GM18907 (cell line): ENCODE results near the gene DDN.

Experiments
- ATAC-seq: cut with Tn5 transposase; IDR thresholded peaks from one replicate; pipeline ENCODE4 v1.9.1; 2021; ENCODE audit warnings: mild to moderate bottlenecking, moderate library complexity; ENCODE audit not compliant: unreplicated experiment

The DDN gene

DNA sequence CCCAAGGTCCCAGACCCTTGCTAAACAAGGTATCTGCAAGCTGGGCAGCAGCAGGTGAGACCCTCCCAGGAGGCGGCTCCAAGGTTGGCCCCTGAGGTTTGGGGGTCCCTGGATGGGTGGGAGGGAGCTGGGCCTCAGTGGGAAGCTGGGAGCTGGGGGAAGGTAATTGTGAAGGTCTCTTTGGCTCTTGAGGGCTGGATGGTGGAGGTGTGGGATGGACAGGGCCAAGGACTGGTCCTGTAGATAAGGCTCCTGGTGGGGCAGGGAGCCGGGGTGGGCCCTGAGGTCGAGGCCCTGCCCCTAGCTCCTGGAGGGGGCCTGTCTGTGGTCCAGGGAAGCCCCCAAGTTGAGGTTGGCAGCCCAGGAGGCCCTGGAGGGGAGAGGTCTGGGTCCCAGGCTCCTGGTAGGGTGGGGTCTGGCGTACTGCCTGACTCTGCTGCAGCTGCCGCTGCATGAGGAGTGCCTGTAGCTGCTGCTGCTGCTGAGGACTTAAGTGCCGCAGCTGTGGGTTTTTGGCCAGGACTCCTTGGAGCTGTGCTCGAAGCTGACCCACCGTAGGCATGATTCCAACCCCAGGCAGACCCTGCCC, 32.5 kb upstream of the DDN start:
- ATAC-seq, result no peak

DNA sequence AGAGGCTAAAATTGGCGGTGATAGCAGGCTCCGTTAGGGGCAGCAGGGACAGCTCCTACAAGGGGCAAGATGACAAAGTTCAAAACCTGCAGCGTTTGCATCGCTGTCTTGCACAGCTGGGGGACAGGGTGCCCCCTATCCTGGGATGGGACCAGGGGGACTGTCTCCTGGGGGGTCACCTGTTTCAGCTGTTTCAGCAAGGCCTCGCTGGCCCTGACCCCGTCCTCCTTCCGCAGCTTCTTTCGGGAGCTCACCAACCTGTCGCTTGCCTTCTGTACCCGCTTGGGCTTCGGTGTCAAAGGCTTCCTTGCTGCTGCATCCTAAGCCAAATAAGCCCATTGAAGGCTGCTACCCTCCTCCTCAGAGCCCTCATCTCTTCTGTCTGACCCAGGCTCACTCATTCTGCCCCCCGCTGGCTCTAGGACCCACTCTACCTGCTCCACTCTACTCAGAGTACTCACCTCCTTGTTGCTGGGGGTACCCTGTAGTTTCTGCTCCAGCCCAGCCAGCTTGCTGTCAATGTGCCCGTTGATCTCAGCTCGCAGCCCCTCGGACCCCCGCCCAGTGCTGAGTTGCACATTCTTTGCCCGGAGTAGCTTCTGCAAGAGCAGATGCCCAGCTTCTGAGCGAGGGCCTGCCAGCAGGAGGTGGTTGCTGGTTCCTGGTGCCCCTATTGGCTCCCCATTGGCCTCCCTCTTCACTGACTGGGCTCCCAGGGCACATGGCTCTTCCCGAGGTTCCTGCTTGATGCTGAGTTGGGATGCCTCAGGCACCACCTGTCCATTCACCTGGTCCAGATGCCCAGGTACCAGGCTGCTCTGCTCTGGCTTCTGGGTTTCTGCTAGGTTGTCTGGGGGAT, 31.8 kb upstream of the DDN start:
- ATAC-seq, result no peak

DNA sequence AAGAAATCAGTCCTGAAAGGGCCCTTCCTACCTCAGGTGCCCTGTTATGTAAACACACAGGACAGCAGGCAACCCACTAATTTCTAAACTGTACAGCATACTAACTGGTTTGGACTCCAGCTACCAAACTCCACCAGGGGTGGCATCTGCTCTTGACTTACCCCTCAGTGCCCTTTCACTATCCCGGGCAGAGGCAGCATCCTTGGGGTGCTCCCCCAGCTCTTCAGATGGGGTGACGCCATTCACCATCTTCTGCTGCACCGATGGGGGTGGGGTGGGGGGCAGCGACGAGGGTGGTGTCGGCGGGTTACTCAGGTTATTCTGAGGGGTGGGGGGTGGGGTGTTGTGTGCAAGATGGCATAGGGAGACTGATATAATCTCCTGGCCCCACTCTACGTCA, 30.9 kb upstream of the DDN start:
- ATAC-seq, result no peak

DNA sequence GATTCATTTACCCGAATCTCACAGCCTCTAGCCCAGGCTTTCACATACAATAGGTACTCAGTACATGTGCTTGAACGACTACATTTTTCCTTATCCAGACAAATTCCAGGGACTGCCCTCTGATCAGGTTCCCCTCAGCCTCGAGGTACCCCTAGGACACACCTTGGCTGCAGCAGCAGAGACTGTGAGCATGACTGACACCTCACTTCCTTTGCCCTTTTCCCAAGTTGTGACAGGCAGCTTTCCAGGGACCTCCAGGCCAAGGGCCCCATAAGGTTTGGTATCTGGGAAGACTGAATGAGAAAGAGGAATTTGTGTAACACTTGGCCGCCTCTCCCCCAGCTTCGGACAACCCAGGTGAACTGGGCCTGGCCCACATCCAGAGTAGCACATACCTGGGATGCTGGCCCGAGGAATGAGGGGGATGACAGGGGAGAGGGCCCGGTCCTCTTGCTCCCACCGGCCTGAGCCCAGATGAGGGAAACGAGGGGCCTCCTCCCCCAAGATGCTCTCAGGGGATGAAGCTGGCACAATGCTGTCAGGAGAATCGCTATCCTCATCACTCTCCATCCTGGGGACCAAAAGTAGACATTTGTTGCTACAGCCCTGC, 29.6 kb upstream of the DDN start:
- ATAC-seq, result no peak

DNA sequence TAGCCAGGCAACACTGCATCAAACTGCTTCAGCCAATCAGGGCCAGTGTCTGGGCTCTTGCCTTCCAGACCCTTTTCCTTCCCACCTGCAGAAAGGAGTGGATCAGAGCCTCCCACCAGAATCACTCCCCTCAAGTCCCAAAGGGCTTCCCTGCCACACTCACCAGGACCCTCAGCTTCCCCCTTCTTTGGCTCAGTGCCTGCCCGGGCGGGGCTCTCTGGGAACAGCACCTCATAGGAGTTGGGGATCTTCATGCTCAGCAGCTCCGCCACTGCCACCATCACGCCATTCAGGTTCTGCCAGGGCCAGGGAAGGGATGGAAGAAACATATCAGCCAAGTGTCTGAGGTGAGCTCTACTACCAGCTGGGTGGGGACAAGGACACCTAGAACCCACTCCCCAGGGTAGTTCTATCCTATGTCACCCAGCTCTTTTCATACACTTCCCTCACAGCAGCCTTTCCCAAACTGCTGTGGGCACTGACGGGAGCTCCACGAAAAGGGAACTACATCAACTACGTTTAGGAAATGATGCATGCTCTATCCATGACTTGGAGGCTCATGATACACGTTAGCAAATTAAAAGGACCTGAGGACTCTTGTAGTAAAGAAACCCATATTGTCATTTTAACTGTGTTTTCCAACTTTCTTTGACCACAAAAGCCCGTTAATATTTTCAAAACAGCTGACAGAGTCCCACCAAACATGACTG, 28.8 kb upstream of the DDN start:
- ATAC-seq, result no peak

DNA sequence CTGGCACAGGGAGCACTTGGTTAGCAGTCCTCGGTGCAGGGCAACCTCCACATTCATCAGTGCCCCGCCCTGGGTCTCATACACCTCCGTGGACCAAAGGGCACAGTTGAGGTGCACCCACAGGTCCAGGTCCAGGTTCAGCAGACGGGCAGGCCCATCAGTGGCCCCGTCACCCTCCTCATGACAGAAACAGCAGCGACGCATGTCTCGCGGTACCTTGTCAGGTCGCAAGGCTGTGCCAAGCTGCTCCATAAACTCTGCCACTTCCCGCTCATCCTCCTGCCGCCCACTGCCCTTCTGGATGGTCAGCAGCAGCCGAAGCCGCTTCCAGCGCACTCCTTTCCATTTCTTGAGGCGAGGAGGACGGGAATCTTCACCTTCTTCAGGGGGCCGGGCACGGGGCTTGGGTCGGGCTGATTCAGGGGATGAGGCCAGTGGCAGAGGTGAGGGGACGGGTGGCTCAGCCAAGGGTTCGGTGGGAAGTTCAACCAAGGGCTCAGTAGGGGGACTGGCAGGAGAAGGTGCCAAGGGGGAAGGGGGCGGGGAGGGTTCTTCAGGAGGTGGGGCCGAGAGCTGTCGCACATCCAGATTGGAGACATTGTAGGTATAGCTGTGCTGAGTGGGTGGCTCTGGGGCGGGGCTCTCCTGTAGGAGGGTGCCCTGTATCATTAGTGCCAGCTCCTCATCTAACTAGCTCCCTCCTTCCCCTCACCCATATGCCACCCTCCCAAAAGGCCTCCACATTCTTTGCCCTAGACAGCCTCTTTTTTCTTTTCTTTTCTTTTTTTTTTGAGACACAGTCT, 27.7 kb upstream of the DDN start:
- ATAC-seq, result no peak

DNA sequence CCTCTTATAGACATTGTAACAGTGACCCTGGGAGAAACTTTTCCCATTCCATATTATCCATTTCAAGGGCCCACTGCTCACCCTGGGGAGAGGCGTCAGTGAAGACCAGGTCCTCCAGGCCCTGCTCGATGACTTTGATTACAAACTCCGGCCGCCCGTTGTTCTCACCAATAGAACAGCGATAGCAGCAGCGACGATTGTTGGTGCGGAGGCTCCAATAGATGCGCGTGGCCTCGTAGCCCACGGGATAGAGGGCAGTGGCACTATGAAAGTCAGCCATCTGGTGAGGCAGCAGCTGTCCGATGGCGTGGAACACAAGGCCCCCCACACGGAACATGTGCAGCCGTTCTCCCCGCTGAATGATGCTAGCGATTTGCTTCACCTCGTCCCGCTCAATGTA, 26.9 kb upstream of the DDN start:
- no peak for ATAC-seq

DNA sequence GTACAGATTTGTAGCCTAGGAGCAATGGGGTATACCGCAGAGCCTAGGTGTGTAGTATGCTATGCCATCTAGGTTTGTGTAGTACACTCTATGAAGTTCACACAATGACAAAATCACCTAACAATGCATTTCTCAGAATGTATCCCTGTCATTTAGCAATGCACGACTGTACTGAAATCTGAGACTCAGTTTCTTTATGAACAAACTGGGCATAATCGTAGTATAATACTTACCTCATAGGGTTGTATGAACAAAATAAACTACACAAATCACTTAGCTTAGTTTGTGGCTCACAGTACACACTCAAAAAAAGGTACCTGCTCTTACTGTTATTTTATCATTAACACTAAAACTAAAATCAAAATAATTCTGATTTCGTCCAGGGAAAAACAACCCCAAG, 26.3 kb upstream of the DDN start:
- no peak for ATAC-seq

DNA sequence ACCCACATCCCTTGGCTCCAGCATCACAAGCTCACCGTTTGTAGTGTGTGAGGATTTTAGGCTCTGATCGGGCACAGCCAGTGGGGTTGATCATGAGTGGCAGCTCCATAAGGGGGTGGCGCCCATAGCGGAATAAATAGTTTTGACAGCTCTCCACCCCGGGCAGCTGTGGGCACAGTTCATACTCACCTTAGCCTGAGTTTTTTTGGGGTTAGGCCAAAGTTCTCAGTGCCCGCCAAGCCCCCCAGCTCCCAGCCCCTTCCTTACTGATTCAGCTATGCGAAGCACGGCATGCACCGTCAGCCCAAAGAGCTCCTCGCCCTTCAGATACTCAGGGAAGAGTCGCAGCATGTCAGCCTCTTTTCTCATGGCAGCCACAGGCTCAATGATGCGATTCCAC, 25.4 kb upstream of the DDN start:
- ATAC-seq, result no peak

DNA sequence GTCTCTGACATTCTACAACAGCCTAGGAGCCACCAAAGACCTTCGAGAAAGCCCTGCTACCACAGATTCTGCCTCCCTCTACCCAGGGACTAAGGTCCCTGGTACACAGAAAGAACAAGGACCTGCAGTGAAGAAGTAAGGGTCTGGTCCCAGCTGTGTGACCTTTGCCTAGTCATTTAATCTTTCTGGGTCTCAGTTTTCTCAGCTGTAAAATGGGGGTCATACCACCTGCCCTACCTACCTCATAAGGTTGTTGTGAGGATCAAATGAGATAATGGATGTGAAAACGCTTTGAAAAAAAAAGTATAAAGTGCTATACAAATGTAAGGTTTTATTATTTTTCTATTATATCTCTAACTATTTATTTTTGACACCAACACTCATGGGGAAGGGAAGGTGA, 24.6 kb upstream of the DDN start:
- ATAC-seq, result no peak

DNA sequence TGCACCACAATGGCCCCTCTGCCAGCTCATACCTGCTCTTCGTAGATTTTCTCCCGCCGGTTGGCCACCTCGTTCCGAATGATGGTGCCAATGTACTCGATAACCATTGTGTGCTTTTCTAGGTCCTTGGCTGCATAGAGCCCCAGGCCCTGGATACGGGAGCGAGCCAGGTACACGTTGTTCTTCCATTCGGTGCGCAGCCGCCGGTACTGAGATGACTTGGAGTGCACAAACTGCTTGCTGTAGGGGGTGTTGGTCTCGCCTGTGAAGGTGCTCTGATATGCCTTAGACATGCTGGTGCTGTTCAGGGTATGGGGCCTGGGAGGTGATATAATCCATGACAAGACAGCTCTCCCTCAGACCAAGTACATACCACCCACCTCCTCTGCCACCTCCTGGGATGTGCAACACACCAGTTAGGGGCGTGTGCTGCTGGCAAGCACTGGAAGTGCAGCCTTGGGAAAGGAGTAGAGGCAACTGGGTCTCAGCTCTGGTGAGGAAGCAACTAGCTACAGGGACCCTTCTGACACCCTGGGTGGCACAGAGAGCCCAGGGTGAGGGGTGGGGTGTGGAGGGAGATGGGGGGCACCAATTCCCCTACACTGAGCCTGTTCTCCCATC, 23.5 kb upstream of the DDN start:
- no peak for ATAC-seq

DNA sequence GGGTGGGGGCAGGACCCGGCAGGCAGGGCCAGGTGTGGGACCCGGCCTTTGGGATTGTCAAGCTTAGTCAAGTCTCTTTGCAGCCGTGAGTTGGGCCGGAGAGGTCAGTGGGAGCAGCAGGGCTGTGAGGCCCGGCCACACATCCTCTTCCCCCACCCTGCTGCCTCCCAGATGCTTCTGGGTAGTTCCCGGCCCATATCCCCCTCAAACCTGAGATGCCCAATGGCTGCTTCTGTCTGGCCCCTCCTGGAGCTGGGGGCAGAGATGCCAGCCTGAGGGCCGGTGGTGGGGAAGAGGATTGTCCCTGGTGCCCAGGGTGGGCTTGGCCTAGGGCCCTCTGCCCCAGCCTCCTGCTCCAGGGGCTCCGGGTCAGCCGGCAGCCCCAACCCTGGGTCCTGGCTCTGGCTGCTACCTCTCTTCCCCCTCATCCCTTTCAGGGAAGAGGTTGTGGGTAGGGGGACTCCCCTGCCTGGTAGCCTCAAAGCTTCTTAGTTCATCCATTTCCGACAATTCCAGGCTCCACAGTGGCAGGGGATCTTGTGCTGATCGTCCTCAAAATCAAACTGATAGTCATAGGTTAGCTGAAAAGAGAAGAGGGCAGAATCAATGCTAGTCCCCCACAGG, 22.2 kb upstream of the DDN start:
- no peak for ATAC-seq

DNA sequence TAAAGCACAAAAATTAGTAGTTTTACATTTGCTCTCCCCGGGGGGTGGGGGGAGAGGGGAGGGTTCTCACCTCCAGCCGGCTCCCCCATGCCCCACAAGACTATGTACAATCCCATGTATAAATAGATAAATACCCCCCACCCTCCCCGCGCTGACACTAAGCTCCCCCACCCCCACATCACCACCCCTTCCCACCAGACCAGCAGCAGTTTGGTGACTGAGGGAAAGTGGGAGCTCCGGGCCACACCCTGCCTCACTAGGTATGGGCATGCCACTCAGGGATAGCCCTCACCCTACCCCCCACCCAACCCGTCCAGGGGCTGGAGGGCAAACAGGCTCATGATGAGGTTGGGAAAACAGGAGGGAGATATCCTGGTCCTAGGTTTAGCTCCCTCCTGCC, 21.3 kb upstream of the DDN start:
- ATAC-seq, result no peak

DNA sequence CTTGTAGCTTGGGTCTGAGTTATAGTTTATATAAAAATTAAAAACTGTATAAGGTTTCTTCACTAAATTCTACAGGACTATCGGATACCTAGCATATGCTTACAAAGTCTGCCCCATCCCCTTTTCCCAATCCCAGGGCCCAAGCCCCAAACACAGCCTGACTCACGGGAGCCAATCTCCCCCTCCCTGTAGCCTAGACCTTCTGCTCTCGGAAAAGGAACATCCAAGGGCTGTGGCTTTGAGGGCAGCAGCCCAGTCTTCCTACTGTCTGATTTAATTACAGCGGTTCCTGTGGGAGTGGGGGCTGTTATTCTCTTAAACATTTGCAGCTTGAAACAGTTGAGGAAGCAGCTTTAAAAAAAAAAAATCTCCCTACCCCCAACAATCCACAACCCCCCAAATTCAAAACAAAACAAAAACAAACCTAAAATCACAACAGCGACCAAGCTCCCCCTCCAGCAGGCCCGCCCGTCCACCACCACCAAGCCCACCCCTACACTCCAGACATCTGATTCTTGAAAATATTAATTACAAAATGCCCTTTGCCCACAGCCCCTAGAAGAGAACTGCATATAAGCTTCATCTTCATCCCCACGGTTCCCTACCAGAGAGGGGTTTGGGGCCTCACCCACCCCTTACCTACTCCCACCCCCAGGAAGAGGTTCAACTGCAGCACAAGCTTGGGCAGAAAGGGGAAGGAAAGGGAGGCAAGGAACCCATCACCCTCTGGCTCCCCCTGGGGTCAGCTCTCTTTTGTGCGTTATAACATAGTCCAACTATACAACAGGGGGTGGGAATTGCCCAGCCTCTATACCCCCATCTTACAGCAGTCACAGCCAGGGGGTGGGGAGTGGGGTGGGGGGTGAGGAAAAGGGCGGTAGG, 20.5 kb upstream of the DDN start:
- no peak for ATAC-seq

DNA sequence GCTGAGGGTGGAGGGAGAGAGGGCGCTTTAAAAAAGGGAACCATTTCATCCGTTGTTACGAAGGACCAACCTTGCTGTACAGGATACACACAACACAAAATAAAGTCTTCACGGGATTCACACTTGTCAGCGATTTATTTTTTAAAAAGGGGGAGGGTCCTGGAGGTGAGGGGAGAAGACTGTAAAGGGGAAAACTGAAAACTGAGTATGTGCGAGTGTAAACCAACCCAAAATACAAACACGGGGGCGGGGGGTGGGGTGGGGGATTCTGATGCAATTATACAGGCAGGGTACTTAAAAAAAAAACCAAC, 19.9 kb upstream of the DDN start:
- ATAC-seq, result peak; percentile 23

DNA sequence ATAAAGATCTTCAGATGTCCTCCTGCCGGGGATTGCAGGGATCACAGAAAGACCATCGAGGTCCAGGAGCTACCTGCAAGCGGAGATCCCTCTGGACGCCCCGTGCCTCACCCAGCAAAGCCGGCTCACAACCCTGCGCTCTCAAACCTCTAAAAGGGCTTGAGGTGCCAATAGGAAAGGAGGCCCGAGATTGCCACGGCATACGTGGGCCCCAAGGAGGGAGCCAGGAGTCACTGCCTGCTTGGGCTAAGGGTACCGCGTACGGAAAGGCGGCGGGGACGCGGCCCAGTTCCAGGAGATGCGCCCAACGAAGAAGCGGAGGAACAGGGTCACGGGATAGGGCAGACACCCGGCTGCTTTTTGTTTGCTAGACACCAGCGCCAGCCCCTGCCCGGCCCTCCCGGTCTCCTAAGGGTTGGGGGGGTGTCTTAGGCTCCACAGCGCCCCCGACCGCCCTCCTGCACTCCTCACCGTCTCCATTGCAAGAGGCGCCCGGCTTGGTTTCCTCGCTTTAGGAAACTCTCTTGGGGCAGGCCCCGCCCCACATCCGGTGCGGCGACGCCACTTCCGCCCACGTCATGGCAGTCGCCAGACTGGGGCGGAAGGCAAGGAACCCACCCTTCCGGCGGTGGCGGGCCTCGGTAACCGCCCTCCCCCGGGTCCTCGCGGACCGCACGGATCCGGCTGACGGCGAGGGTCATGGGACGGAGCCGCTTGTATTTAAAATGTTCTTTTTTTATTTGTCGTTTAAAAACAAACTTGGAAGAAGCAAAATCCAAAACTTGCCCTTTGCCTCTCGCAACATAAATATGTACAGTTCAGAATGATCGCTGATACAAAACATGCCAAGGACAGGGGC, 19.3 kb upstream of the DDN start, which contains the start of gene PRKAG1:
Gene PRKAG1 (minus strand): TSS at position 516 of the 859 bp plus-strand sequence. CDS start 36 bp downstream, at position 480.
- peak; percentile 81 for ATAC-seq

DNA sequence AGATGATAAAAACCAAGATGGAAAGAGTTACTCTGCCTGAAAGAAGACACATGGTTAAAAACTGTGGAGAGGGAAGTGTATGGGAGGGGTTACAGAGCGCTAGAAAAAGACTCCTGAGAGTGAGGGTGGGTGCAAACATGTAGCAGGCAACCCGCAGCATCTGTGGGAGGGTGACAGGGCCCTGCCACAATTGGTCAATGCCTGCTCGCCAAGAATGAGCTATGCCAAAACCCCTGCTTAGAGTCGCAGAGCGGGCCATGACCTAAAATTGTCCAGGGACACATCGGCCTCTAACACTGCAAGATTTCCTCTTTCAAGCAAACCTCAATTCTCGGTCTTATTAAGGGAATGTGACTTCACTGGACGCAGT, 18.7 kb upstream of the DDN start:
- ATAC-seq, result peak; percentile 14

DNA sequence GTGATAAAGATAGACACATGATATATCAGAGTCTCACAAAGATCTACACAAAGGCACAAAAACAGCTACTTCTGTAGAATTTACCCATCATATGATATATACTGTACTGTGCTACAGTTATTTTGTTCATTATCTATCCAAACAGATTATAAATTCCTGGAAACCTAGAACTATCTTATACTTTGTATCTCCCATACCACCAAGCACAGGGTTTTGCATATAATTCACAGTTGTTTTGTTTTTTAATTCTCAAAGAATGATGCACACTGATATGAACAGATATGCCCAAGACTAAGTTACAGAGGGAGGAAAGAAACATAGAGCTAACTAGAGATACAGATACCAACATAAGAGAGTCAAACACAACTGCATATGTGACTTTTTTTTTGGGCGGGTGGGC, 16.0 kb upstream of the DDN start:
- no peak for ATAC-seq
